ENCODE results near the gene KCNQ1.

The KCNQ1 gene

GRCh38 chr11:2572491-2573239, 127.9 kb downstream of the KCNQ1 start:
- peaks cover 3% of the 10 kb centered on the region for H3K36me3 Mint-ChIP-seq
- no peak for DNase-seq (ENCODE audit: low spot score in 2 of 2)
- no peak overlapping the region for H3K27ac Mint-ChIP-seq
- H3K27me3 Mint-ChIP-seq, result no peaks in the 10 kb centered on the region
- no peak overlapping the region for H3K4me3 Mint-ChIP-seq
- no peaks in the 10 kb centered on the region for H3K9me3 Mint-ChIP-seq
- no peaks in the 10 kb centered on the region for H3K4me1 Mint-ChIP-seq
- no peak for ATAC-seq (ENCODE audit: low read depth)

DNA sequence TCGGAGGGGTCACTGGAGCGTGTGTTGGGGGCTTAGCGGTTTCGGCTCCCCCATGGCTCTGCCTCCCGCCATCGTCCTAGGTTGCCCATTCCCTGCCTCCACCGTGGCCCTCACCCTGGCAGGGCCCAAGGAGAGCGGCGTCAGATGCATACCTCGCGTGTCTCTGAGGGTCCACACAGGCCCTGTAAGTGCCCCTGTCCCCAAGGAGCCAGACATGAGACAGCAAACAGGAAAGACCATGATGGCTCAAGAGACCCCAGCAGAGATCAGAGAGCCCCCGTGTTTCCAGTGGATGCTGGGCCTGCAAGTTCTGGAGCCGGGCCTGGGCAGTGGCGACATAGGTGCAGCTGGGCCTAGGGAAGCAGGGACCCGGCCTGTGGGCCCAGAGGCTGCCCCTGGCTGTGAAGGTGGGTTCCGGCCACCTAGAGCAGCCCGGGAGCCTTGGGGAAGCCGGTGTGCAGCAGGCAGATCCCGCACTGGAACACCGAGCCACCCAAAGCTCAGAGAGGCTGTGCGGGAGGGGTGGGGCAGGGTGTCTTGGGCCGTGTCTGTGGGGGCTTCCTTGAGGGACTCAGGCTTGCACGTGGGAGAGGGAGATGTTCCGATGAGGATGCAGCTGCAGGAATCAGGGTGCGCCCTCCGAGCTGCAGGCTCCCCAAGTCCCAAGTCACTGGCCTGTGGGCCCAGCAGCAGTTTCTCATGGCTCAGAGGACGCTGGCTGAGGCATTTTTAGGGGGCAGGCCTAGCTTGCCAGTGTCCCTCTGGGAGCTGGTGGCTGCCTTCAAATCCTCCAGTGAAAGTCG, 128.6 kb downstream of the KCNQ1 start:
- ATAC-seq (ENCODE audit: low read depth) (no peak), DNase-seq (ENCODE audit: low spot score in 2 of 2) (no peak)
- H3K9me3 Mint-ChIP-seq, result no peaks in the 10 kb centered on the region
- peaks cover 5% of the 10 kb centered on the region for H3K36me3 Mint-ChIP-seq
- H3K4me1 Mint-ChIP-seq, result no peaks in the 10 kb centered on the region
- no peaks in the 10 kb centered on the region for H3K27me3 Mint-ChIP-seq
- H3K27ac Mint-ChIP-seq, result no peak overlapping the region
- no peak overlapping the region for H3K4me3 Mint-ChIP-seq

DNA sequence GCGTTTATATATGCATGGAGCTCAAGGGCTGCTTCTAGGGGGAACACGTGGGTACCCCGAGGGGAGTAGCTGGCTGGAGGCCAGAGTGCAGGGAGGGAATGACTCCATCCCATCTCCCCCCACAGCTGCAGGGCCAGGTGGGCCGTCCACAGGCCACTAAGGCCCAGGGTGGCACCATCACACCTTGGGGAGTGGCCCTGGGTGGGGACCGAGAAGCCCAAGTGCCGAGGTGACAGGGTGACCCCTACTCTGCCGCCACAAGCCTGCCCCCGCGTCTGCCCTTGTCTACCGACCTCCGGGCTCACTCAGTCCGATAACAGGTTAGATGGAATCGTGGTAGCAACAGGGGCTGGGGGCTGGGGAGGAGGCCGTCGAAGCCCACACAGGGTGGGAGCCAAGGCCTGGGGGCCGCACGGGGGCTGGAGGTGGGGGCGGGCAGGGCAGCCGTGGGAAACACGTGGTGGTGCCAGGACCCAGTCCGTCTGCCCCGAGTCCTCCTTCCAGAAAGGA, 129.3 kb downstream of the KCNQ1 start:
- Mint-ChIP-seq H3K36me3 (peaks cover 7% of the 10 kb centered on the region), H3K27ac (no peak overlapping the region), H3K27me3 (no peaks in the 10 kb centered on the region), H3K9me3 (no peaks in the 10 kb centered on the region), H3K4me3 (no peak overlapping the region), H3K4me1 (no peaks in the 10 kb centered on the region)
- no peak for DNase-seq (ENCODE audit: low spot score in 2 of 2)
- no peak for ATAC-seq (ENCODE audit: low read depth)

DNA sequence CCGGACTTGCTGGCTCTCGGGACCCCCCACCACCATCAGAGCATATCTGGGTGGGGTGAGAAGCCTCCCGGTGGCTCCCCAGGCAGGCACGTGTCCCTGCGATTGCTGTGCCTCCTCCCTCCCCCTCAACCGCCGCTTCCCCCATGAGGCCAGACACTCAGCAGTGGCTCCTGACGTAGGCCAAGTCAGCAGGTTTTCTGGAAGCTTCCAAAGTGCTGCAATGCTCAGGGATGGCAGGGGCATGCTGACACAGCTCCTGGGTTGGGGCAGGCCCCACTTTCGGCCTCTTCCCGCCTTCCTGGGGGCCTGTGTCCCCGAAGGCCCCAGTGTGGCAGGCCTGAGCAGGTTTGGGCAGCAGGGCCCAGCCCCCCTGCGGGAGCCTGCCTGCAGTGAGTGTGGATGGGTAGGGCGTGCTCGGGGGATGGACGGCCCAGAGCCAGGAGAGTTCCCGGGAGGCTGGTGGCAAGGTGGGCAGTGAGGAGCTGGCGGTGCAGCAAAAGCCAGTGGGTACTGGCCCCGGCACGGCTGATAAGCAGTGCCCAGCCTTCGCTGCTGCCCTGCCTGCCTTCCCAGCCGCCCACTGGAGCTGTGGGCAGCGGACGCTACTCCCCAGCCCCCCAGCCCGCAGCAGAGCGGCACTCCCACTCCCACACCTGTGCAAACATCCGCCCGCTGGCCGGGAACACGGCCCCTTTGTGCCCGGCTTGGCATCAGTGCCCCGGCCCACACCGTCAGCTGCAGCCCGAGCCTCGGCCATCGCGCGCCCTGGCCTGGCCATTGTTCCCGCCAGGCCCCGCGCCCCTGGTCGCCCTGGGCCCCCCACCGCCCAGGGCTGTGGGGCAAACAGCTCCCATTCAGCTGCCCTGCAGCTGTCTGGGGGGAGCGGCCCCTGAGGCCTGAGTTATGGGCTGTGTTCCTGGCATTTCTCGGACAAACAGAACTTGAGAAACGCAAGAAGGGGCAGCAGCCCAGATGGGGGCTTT, 130.0 kb downstream of the KCNQ1 start:
- Mint-ChIP-seq H3K27me3 (no peaks in the 10 kb centered on the region), H3K27ac (no peak overlapping the region), H3K36me3 (peaks cover 7% of the 10 kb centered on the region), H3K4me3 (no peak overlapping the region), H3K9me3 (no peaks in the 10 kb centered on the region), H3K4me1 (no peaks in the 10 kb centered on the region)
- ATAC-seq (ENCODE audit: low read depth) (no peak), DNase-seq (ENCODE audit: low spot score in 2 of 2) (no peak)

- DNase-seq (ENCODE audit: low spot score in 2 of 2), result no peak
- Mint-ChIP-seq H3K4me1 (no peaks in the 10 kb centered on the region), H3K27me3 (no peaks in the 10 kb centered on the region), H3K4me3 (no peak overlapping the region), H3K36me3 (peaks cover 7% of the 10 kb centered on the region), H3K27ac (no peak overlapping the region), H3K9me3 (no peaks in the 10 kb centered on the region)
- ATAC-seq (ENCODE audit: low read depth), result no peak
These were observed 130.8 kb downstream of the KCNQ1 start for GRCh38 chr11:2575591-2576051.

- H3K36me3 Mint-ChIP-seq, result peaks cover 7% of the 10 kb centered on the region
- no peaks in the 10 kb centered on the region for H3K4me1 Mint-ChIP-seq
- no peaks in the 10 kb centered on the region for H3K9me3 Mint-ChIP-seq
- ATAC-seq (ENCODE audit: low read depth) (no peak), DNase-seq (ENCODE audit: low spot score in 2 of 2) (no peak)
- H3K27ac Mint-ChIP-seq, result no peak overlapping the region
- H3K27me3 Mint-ChIP-seq, result no peaks in the 10 kb centered on the region
- H3K4me3 Mint-ChIP-seq, result no peak overlapping the region
These were observed 131.3 kb downstream of the KCNQ1 start for GRCh38 chr11:2576111-2576510.

DNA sequence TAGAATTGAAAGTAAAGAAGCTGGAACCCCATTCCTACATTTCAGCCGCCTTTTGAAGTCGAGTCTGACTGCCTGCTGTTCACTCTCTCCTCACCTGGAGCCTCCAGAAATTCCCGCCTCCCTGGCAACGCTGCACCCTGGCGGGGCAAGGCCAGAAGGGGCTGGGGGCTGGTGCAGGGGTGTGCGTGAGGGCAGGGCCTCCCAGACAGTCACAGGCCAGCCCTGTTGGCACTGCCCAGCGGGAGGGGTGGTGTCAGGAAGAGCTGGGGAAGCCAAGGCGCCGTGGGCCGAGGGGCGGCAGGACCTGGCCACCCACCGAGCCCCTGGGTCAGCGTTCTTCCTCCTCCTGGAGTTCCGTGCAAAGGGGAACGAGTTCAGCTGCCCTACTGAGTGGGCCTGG, 131.7 kb downstream of the KCNQ1 start:
- DNase-seq (ENCODE audit: low spot score in 2 of 2) (no peak), ATAC-seq (ENCODE audit: low read depth) (no peak)
- Mint-ChIP-seq H3K36me3 (peaks cover 7% of the 10 kb centered on the region), H3K4me1 (no peaks in the 10 kb centered on the region), H3K4me3 (no peak overlapping the region), H3K27ac (no peak overlapping the region), H3K9me3 (no peaks in the 10 kb centered on the region), H3K27me3 (no peaks in the 10 kb centered on the region)

- ATAC-seq (ENCODE audit: low read depth) (no peak), DNase-seq (ENCODE audit: low spot score in 2 of 2) (no peak)
- no peaks in the 10 kb centered on the region for H3K27me3 Mint-ChIP-seq
- H3K4me1 Mint-ChIP-seq, result no peaks in the 10 kb centered on the region
- H3K27ac Mint-ChIP-seq, result no peak overlapping the region
- no peak overlapping the region for H3K4me3 Mint-ChIP-seq
- H3K9me3 Mint-ChIP-seq, result no peaks in the 10 kb centered on the region
- H3K36me3 Mint-ChIP-seq, result peaks cover 7% of the 10 kb centered on the region
These were observed 132.5 kb downstream of the KCNQ1 start for GRCh38 chr11:2577031-2577990.

- DNase-seq (ENCODE audit: low spot score in 2 of 2) (no peak), ATAC-seq (ENCODE audit: low read depth) (no peak)
- Mint-ChIP-seq H3K27me3 (no peaks in the 10 kb centered on the region), H3K4me1 (no peaks in the 10 kb centered on the region), H3K36me3 (peaks cover 5% of the 10 kb centered on the region), H3K4me3 (no peak overlapping the region), H3K9me3 (no peaks in the 10 kb centered on the region), H3K27ac (no peak overlapping the region)
These were observed 133.5 kb downstream of the KCNQ1 start for GRCh38 chr11:2577991-2578928.

GRCh38 chr11:2578929-2579270, 134.1 kb downstream of the KCNQ1 start:
- Mint-ChIP-seq H3K4me3 (no peak overlapping the region), H3K9me3 (no peaks in the 10 kb centered on the region)
- DNase-seq (ENCODE audit: low spot score in 2 of 2), result no peak

GRCh38 chr11:2579315-2580060, 134.7 kb downstream of the KCNQ1 start:
- no peak for ATAC-seq (ENCODE audit: low read depth)
- Mint-ChIP-seq H3K4me3 (no peak overlapping the region), H3K36me3 (peaks cover 4% of the 10 kb centered on the region), H3K9me3 (no peaks in the 10 kb centered on the region), H3K4me1 (no peaks in the 10 kb centered on the region), H3K27ac (no peak overlapping the region), H3K27me3 (no peaks in the 10 kb centered on the region)
- no peak for DNase-seq (ENCODE audit: low spot score in 2 of 2)

More at GRCh38 chr11:2578929-2579270, 134.1 kb downstream of the KCNQ1 start:
- no peaks in the 10 kb centered on the region for H3K4me1 Mint-ChIP-seq
- no peak overlapping the region for H3K27ac Mint-ChIP-seq
- H3K36me3 Mint-ChIP-seq, result peaks cover 4% of the 10 kb centered on the region
- H3K27me3 Mint-ChIP-seq, result no peaks in the 10 kb centered on the region
- no peak for ATAC-seq (ENCODE audit: low read depth)

DNA sequence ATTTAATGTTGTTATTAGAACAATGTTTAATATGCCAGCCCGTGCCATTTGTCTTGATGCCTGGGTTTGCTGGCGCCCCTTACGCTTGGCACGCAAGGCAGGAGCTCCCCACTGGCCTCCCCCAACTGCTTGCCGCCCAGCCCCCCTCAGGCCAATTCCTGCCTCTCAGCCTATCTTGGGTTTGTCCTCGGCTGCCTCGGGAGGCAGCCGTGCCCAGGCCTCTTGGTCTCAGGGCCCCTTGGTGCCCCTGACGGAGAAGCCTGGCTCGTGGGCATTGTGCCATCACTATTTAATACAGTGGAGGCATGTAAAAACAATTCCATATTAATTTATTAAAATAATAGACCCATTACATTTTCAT, 135.2 kb downstream of the KCNQ1 start:
- DNase-seq (ENCODE audit: low spot score in 2 of 2) (no peak), ATAC-seq (ENCODE audit: low read depth) (no peak)

More for the DNA sequence above, 135.2 kb downstream of the KCNQ1 start:
- Mint-ChIP-seq H3K36me3 (peaks cover 4% of the 10 kb centered on the region), H3K27ac (no peak overlapping the region), H3K27me3 (no peaks in the 10 kb centered on the region), H3K9me3 (no peaks in the 10 kb centered on the region), H3K4me3 (no peak overlapping the region), H3K4me1 (no peaks in the 10 kb centered on the region)

All from memory B cell (primary cell).